SK-N-SH (cell line): Measurements from ENCODE around the gene NAGK. TPM values are rescaled to one million over a fixed set of nuclear protein-coding genes. Genes with fewer than 3 reads are reported as not detected.

Source experiments
- CTCF ChIA-PET: fragments of 300-600, 350-600 bp; formaldehyde crosslinking; extraction: SDS; loops from one replicate; lab custom pipeline; 2021; lab: Yijun Ruan, JAX
- POLR2A ChIA-PET: fragments of 350-600 bp; sonication (Branson Sonifier 250); formaldehyde crosslinking; extraction: SDS; loops from one replicate; lab custom pipeline; 2020; ENCODE audit warnings: antibody characterized with exemption, inconsistent platforms; lab: Yijun Ruan, JAX
- DNase-seq: peaks from one replicate; pipeline ENCODE4 v3.0.0; 2012
- H2AFZ ChIP-seq: fragments of 200-600 bp; sonication (generic); 2 replicates; pipeline ENCODE4 v1.8.1; 2016; ENCODE audit warnings: antibody characterized with exemption, mild to moderate bottlenecking, low read depth
- H3F3A ChIP-seq: fragments of 200-600 bp; sonication (generic); replicated peaks from 2 replicates; pipeline ENCODE3; 2016; ENCODE audit warnings: antibody characterized with exemption, mild to moderate bottlenecking; ENCODE audit not compliant: insufficient read depth
- H3K27ac ChIP-seq, 2 experiments: fragments of 200-500 bp in 1 of 2; fragments of 200-600 bp in 1 of 2; sonication (Bioruptor generic) in 1 of 2; sonication (generic), shearing (Covaris generic) in 1 of 2; 2 replicates each; pipeline versions ENCODE4 v1.5.1 to v1.6.1; 2014 to 2016; ENCODE audit warnings: low read depth in 2 of 2, inconsistent platforms in 1 of 2, low read length in 1 of 2, mild to moderate bottlenecking in 1 of 2, mixed read lengths in 1 of 2
- H3K27me3 ChIP-seq: fragments of 200-600 bp; sonication (generic), shearing (Covaris generic); 2 replicates; pipeline ENCODE4 v1.6.1; 2016; ENCODE audit warnings: mixed run types; ENCODE audit not compliant: insufficient read depth
- H3K36me3 ChIP-seq, 2 experiments: fragments of 200-500 bp in 1 of 2; fragments of 200-600 bp in 1 of 2; sonication (Bioruptor generic) in 1 of 2; sonication (generic) in 1 of 2; replicated peaks in 1 of 2; 2 replicates each; pipeline versions ENCODE3 to v1.5.1; 2014 to 2016; ENCODE audit warnings: low read length in 1 of 2, mild to moderate bottlenecking in 1 of 2; ENCODE audit not compliant: insufficient read depth in 2 of 2, control insufficient read depth in 1 of 2
- H3K4me1 ChIP-seq, 2 experiments: fragments of 200-500 bp in 1 of 2; fragments of 200-600 bp in 1 of 2; sonication (Bioruptor generic) in 1 of 2; sonication (generic), shearing (Covaris generic) in 1 of 2; 2 replicates each; pipeline versions ENCODE4 v1.5.1 to v1.6.1; 2014 to 2016; ENCODE audit warnings: low read depth in 1 of 2, low read length in 1 of 2, mixed run types in 1 of 2; ENCODE audit not compliant: insufficient read depth in 2 of 2, control insufficient read depth in 1 of 2
- H3K4me2 ChIP-seq: fragments of 200-600 bp; sonication (generic), shearing (Covaris generic); 2 replicates; pipeline ENCODE4 v1.6.1; 2017; ENCODE audit warnings: mixed run types
- H3K4me3 ChIP-seq, 2 experiments: fragments of 200-500 bp in 1 of 2; fragments of 200-600 bp in 1 of 2; sonication (Bioruptor generic) in 1 of 2; sonication (generic), shearing (Covaris generic) in 1 of 2; 2 replicates each; pipeline versions ENCODE4 v1.5.1 to v1.8.1; 2014 to 2016; ENCODE audit warnings: low read depth in 2 of 2, inconsistent platforms in 1 of 2, low read length in 1 of 2, mild to moderate bottlenecking in 1 of 2, mixed read lengths in 1 of 2, moderate library complexity in 1 of 2
- H3K79me2 ChIP-seq: fragments of 200-600 bp; sonication (generic); 2 replicates; pipeline ENCODE4 v1.8.1; 2017; ENCODE audit warnings: mild to moderate bottlenecking; ENCODE audit not compliant: insufficient read depth
- H3K9ac ChIP-seq: fragments of 200-600 bp; sonication (generic); 2 replicates; pipeline ENCODE4 v1.6.1; 2017; ENCODE audit warnings: mixed run types
- H3K9me2 ChIP-seq: fragments of 200-600 bp; sonication (generic); 2 replicates; pipeline ENCODE4 v1.6.1; 2017; ENCODE audit warnings: mixed run types
- H3K9me3 ChIP-seq: fragments of 200-600 bp; sonication (generic); 2 replicates; pipeline ENCODE4 v1.6.1; 2017; ENCODE audit warnings: mixed run types, mild to moderate bottlenecking, moderate library complexity
- H4K20me1 ChIP-seq: fragments of 200-600 bp; sonication (generic); 2 replicates; pipeline ENCODE4 v1.6.1; 2017; ENCODE audit warnings: mild to moderate bottlenecking, mixed run types; ENCODE audit not compliant: insufficient read depth
- CHD2 ChIP-seq: fragments of 150-350 bp; IDR thresholded peaks from 2 replicates; pipeline ENCODE4 v1.6.1; 2018; ENCODE audit warnings: low read length; ENCODE audit not compliant: partially characterized antibody
- EZH2phosphoT487 ChIP-seq: fragments of 200-600 bp; sonication (generic); IDR thresholded peaks from 2 replicates; pipeline ENCODE4 v1.6.1; 2017; ENCODE audit warnings: low read depth, mixed run types, mild to moderate bottlenecking, antibody characterized with exemption, moderate library complexity, borderline replicate concordance
- FOSL2 ChIP-seq: IDR thresholded peaks from 2 replicates; pipeline ENCODE4 v1.4.0; 2012; ENCODE audit warnings: low read depth, mild to moderate bottlenecking, moderate library complexity, borderline replicate concordance
- GABPA ChIP-seq: IDR thresholded peaks from 2 replicates; pipeline ENCODE4 v1.4.0; 2012; ENCODE audit warnings: low read depth, mild to moderate bottlenecking
- GATA2 ChIP-seq: sonication (generic); formaldehyde crosslinking; IDR thresholded peaks from 2 replicates; pipeline ENCODE4 v1.5.0; 2020; ENCODE audit warnings: mild to moderate bottlenecking, missing genetic modification reagents
- IRF3 ChIP-seq: fragments of 150-350 bp; IDR thresholded peaks from 2 replicates; pipeline ENCODE4 v1.6.1; 2016; ENCODE audit warnings: mild to moderate bottlenecking, low read depth, low read length
- MEF2A ChIP-seq: IDR thresholded peaks from 2 replicates; pipeline ENCODE4 v1.4.0; 2012; ENCODE audit warnings: low read depth, borderline replicate concordance
- MXI1 ChIP-seq: IDR thresholded peaks from 2 replicates; pipeline ENCODE4 v1.6.1; 2012; ENCODE audit warnings: mild to moderate bottlenecking, low read depth, low read length, improper control_type of control experiment
- NFIC ChIP-seq: IDR thresholded peaks from 2 replicates; pipeline ENCODE4 v1.4.0; 2012; ENCODE audit warnings: borderline replicate concordance
- NRF1 ChIP-seq: IDR thresholded peaks from 2 replicates; pipeline ENCODE4 v1.6.1; 2012; ENCODE audit warnings: low read depth, mild to moderate bottlenecking, low read length
- RAD21 ChIP-seq: IDR thresholded peaks from 2 replicates; pipeline ENCODE4 v1.6.1; 2012; ENCODE audit warnings: mild to moderate bottlenecking, low read length
- RCOR1 ChIP-seq: fragments of 150-350 bp; IDR thresholded peaks from 2 replicates; pipeline ENCODE4 v1.6.1; 2017; ENCODE audit warnings: antibody characterized with exemption, low read length
- RFX5 ChIP-seq: IDR thresholded peaks from 2 replicates; pipeline ENCODE4 v1.6.1; 2012; ENCODE audit warnings: mild to moderate bottlenecking, improper control_type of control experiment, low read length
- RXRA ChIP-seq: IDR thresholded peaks from 2 replicates; pipeline ENCODE4 v1.4.0; 2012; ENCODE audit warnings: low read depth, mild to moderate bottlenecking, borderline replicate concordance
- SMC3 ChIP-seq: IDR thresholded peaks from 2 replicates; pipeline ENCODE4 v1.6.1; 2012; ENCODE audit warnings: low read depth, low read length, improper control_type of control experiment
- TAF1 ChIP-seq: IDR thresholded peaks from 2 replicates; pipeline ENCODE4 v1.6.1; 2012; ENCODE audit warnings: low read depth, mild to moderate bottlenecking, low read length, moderate library complexity, borderline replicate concordance
- TEAD4 ChIP-seq: IDR thresholded peaks from 2 replicates; pipeline ENCODE4 v1.4.0; 2012; ENCODE audit warnings: mild to moderate bottlenecking, borderline replicate concordance; ENCODE audit not compliant: insufficient read depth
- USF2 ChIP-seq: fragments of 150-350 bp; IDR thresholded peaks from 2 replicates; pipeline ENCODE4 v1.6.1; 2017; ENCODE audit warnings: antibody characterized with exemption, low read length, low read depth, borderline replicate concordance
- YY1 ChIP-seq: IDR thresholded peaks from 2 replicates; pipeline ENCODE4 v1.4.0; 2012; ENCODE audit warnings: low read depth, mild to moderate bottlenecking
- WGBS: methylation state at CpG from one replicate; pipeline ENCODE4 v1.1.6; 2017; ENCODE audit warnings: low lambda C conversion rate; 5-methylcytosine and 5-hydroxymethylcytosine counted together
- polyA plus RNA-seq, 3 experiments: library from polyadenylated mRNA; depleted of rRNA; stranded (reverse); fragments of >200 nt; gene quantifications; 2 replicates each; pipeline ENCODE4 v1.2.3, GENCODE V29; 2012

NAGK gene
- polyA plus RNA-seq, 1 of the 3 experiments (the other 2 are of a cell fraction), result 83.6 TPM

DNA sequence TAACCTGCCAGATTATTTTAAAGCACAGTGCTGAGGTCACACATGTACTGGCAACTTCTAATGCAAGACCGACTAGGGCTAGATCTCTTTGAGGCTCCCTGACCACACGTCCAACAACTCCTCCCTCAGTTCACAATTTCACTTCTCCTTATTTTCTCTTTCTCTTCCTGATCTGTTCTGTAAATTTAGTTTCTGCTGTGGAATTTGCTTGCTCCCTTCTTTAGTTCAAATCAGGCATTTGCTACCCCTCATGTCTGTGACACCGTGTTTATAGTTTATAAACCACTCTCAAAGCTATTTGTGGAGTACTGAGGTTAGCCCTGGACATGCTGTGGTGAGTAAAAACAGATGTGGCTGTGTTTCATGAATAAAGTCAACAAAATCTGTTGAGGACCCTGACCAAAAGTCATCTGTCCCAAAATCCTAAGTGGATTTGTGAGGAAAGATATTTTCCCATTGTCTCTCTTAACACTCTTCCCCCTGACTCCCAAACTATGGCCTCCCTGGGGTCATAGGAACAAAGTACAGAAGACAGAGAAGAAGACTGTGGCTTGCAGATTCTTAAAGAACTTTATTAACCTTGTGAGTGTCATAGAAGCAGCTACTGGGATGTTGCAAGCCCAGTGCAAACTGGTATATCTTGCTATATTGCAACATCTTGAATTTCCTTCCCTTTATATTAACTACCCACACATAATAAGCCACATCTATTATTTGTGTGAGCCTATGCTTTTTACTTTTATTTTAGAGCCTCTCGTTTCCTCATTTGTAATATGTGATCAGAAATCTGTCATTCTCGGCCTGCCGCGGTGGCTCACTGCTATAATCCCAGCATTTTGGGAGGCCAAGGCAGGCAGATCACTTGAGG, 3.5 kb upstream of the NAGK start:
- Histone ChIP-seq H4K20me1 (no peaks in the 10 kb centered on the region), H3K4me1 (peaks cover 5 to 13% of the 10 kb centered on the region in 2 experiments; a peak in 3 of 4 replicates), H3K79me2 (peaks cover 15% of the 10 kb centered on the region), H3K9me2 (no peaks in the 10 kb centered on the region), H2AFZ (no peak overlapping the region), H3K4me3 (no peak overlapping the region), H3K27me3 (no peaks in the 10 kb centered on the region; the same call in 1 of the 2 replicates), H3K36me3 (no peaks in the 10 kb centered on the region)
- POLR2A ChIA-PET, result no interaction called here
- no peak for DNase-seq
- TF ChIP-seq RFX5 (no peak), USF2 (no peak), MEF2A (no peak), TEAD4 (no peak), IRF3 (no peak)
- TF ChIP-seq, all 33 proteins: peak for 0
- WGBS, result 77% methylated on average over 7 of the region's 7 CpGs
- H3K9ac ChIP-seq, result no peak overlapping the region
- H3K9me3 ChIP-seq, result no peaks in the 10 kb centered on the region
- no peaks in the 10 kb centered on the region for H3F3A ChIP-seq
- H3K4me2 ChIP-seq, result no peak overlapping the region
- H3K27ac ChIP-seq, result no peak overlapping the region
- CTCF ChIA-PET, result no interaction called here

DNA sequence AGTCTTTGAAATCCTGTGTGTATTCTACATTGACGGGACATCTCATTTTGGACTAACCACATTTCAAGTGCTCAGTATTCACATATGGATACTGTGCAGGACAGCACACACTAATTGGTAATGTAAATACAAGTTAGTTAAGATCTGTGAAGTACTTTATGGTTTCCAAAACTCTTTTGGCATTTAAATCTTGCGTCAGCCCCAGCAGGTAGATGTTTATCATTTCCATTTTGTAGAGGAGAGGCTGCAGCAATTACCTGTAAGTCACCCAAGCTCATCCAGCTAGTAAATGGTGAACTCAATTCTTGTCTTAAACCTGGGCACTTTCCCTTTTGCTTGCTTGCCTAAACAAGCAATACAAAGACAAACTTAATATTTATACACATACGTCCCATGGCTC, 1.6 kb upstream of the NAGK start:
- peaks cover 5 to 18% of the 10 kb centered on the region in 2 experiments; a peak in 3 of 4 replicates for H3K4me1 ChIP-seq
- no peaks in the 10 kb centered on the region for H3K9me3 ChIP-seq
- no peak overlapping the region for H3K27ac ChIP-seq
- H3K4me2 ChIP-seq, result peak overlapping the region; percentile 94; the same call in 1 of the 2 replicates
- no peak for DNase-seq
- WGBS, result 97% methylated on average over 3 of the region's 3 CpGs
- CTCF ChIA-PET, result interaction anchor here (1.1 to 2.7 kb wide), 5 partner anchors 8 to 102 kb away, joined by 3 to 15 read pairs (median 3); partner anchors contain the start of gene MCEE
- POLR2A ChIA-PET, result interaction anchor here (0.7 kb wide), 1 partner anchor 64 kb away, joined by 3 read pairs; no protein-coding TSS in a partner anchor
- no peaks in the 10 kb centered on the region for H3F3A ChIP-seq
- H3K79me2 ChIP-seq, result peaks cover 32% of the 10 kb centered on the region
- H3K9me2 ChIP-seq, result no peaks in the 10 kb centered on the region
- no peaks in the 10 kb centered on the region; the same call in 1 of the 2 replicates for H3K27me3 ChIP-seq
- no peak overlapping the region for H3K4me3 ChIP-seq
- H4K20me1 ChIP-seq, result no peaks in the 10 kb centered on the region
- no peak overlapping the region for H2AFZ ChIP-seq
- H3K36me3 ChIP-seq, result peaks cover 0 to 8% of the 10 kb centered on the region in 2 experiments
- H3K9ac ChIP-seq, result no peak overlapping the region
- TF ChIP-seq GABPA (no peak), MXI1 (no peak), IRF3 (no peak), NFIC (no peak), FOSL2 (no peak), YY1 (no peak), RXRA (no peak), NRF1 (no peak), EZH2phosphoT487 (no peak), CHD2 (no peak), RAD21 (no peak), RCOR1 (no peak), GATA2 (no peak), TAF1 (no peak), USF2 (no peak), SMC3 (no peak)
